ENCODE data around the gene FRMD1. TPM values are rescaled to one million over a fixed set of nuclear protein-coding genes. Genes with fewer than 3 reads are reported as not detected.

Gene FRMD1
- polyA plus RNA-seq, 1 donor, result 5.9 TPM

DNA sequence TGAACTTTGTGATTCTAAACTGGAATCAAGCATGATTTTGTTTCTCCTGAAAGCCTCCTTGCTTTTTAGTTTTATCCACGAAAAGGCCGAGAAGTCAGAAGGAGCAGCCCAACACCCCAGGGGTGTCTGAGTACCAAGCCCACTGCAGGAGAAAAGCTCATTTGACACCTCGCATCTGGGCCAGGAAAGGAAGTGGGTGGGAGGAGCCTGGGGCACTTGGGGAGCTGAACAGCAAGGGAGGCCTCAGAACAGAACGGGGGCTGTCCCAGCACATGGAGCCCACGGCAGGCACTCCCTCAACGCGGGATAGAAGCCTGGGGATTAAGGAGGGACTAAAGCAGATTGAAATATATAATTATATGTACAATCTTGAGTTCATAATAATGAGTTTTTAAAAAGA is 75.0 kb downstream of the FRMD1 start:
- WGBS (ENCODE audit: insufficient coverage, low lambda C conversion rate), result 60% methylated on average over 1 of the region's 7 CpGs
- Histone ChIP-seq H3K9me3 (ENCODE audit: control insufficient read depth, low read depth, low read length) (no peaks in the 10 kb centered on the region), H3K27me3 (ENCODE audit: control insufficient read depth, insufficient read depth, low read length) (no peaks in the 10 kb centered on the region), H3K27ac (ENCODE audit: low read length) (no peak overlapping the region), H3K4me1 (ENCODE audit: control insufficient read depth, insufficient read depth, low read length) (no peaks in the 10 kb centered on the region), H3K4me3 (ENCODE audit: low read length) (no peak overlapping the region), H3K36me3 (ENCODE audit: control insufficient read depth, insufficient read depth, low read length) (no peaks in the 10 kb centered on the region)
- DNase-seq, result no peak

Other genes starting within 250 kb of the FRMD1 start
- gene KIF25, start 81.5 kb downstream of the FRMD1 start, polyA plus RNA-seq, result 0.82 TPM
- 6.4 TPM for gene DACT2, start 240.6 kb upstream of the FRMD1 start, polyA plus RNA-seq